ENCODE measurements around the gene C11orf58. TPM values are rescaled to one million over a fixed set of nuclear protein-coding genes. Genes with fewer than 3 reads are reported as not detected.
A peak's percentile ranks its signal among the peaks of the same experiment; 100 is the strongest.

The C11orf58 gene
- total RNA-seq, 1 donor from 2014 or later = 154 TPM

- Mint-ChIP-seq H3K36me3 (no peaks in the 10 kb centered on the region), H3K27me3 (ENCODE audit: low read depth) (no peaks in the 10 kb centered on the region), H3K4me3 (no peak overlapping the region), H3K4me1 (peaks cover 5% of the 10 kb centered on the region), H3K9me3 (no peaks in the 10 kb centered on the region), H3K27ac (no peak overlapping the region)
- no peak for TF ChIP-seq CTCF (IDR thresholded peaks at IDR 0.05; ENCODE audit: unreplicated experiment)
- no peak for DNase-seq (ENCODE audit: low spot score in 2 of 2, unreplicated experiment in 2 of 2)
These were observed 47.7 kb downstream of the C11orf58 start for GRCh38 chr11:16786131-16786530.

GRCh38 chr11:16787035-16787742 lies 48.7 kb downstream of the C11orf58 start:
- H3K4me3 Mint-ChIP-seq = no peak overlapping the region
- no peak for TF ChIP-seq CTCF (IDR thresholded peaks at IDR 0.05; ENCODE audit: unreplicated experiment)
- no peaks in the 10 kb centered on the region for H3K27me3 Mint-ChIP-seq (ENCODE audit: low read depth)
- no peak overlapping the region for H3K27ac Mint-ChIP-seq
- no peaks in the 10 kb centered on the region for H3K36me3 Mint-ChIP-seq
- H3K4me1 Mint-ChIP-seq = peaks cover 7% of the 10 kb centered on the region
- no peaks in the 10 kb centered on the region for H3K9me3 Mint-ChIP-seq
- DNase-seq (ENCODE audit: low spot score in 2 of 2, unreplicated experiment in 2 of 2) = no peak

- H3K4me3 Mint-ChIP-seq = no peak overlapping the region
- no peak overlapping the region for H3K27ac Mint-ChIP-seq
- no peaks in the 10 kb centered on the region for H3K9me3 Mint-ChIP-seq
- peak; percentile 93 for TF ChIP-seq CTCF (IDR thresholded peaks at IDR 0.05; ENCODE audit: unreplicated experiment)
- DNase-seq (ENCODE audit: low spot score in 2 of 2, unreplicated experiment in 2 of 2) = peak; percentile 42 to 80
- peaks cover 7% of the 10 kb centered on the region for H3K4me1 Mint-ChIP-seq
- no peaks in the 10 kb centered on the region for H3K36me3 Mint-ChIP-seq
- no peaks in the 10 kb centered on the region for H3K27me3 Mint-ChIP-seq (ENCODE audit: low read depth)
These were observed 50.0 kb downstream of the C11orf58 start for GRCh38 chr11:16788141-16789062.

- no peak for DNase-seq (ENCODE audit: low spot score in 2 of 2, unreplicated experiment in 2 of 2)
- Mint-ChIP-seq H3K36me3 (peaks cover 2% of the 10 kb centered on the region), H3K4me1 (peaks cover 7% of the 10 kb centered on the region), H3K27me3 (ENCODE audit: low read depth) (no peaks in the 10 kb centered on the region), H3K27ac (no peak overlapping the region), H3K4me3 (no peak overlapping the region), H3K9me3 (no peaks in the 10 kb centered on the region)
- no peak for TF ChIP-seq CTCF (IDR thresholded peaks at IDR 0.05; ENCODE audit: unreplicated experiment)
These were observed 50.6 kb downstream of the C11orf58 start for GRCh38 chr11:16789063-16789420.

GRCh38 chr11:16789560-16790485 lies 51.4 kb downstream of the C11orf58 start:
- no peak overlapping the region for H3K4me3 Mint-ChIP-seq
- H3K27me3 Mint-ChIP-seq (ENCODE audit: low read depth) = no peaks in the 10 kb centered on the region
- no peak overlapping the region for H3K27ac Mint-ChIP-seq
- TF ChIP-seq CTCF (IDR thresholded peaks at IDR 0.05; ENCODE audit: unreplicated experiment) = no peak
- no peaks in the 10 kb centered on the region for H3K9me3 Mint-ChIP-seq
- H3K4me1 Mint-ChIP-seq = peaks cover 7% of the 10 kb centered on the region
- H3K36me3 Mint-ChIP-seq = peaks cover 3% of the 10 kb centered on the region
- DNase-seq (ENCODE audit: low spot score in 2 of 2, unreplicated experiment in 2 of 2) = no peak

Measured in mesothelial cell of epicardium (in vitro differentiated cells).